H54 (cell line): ENCODE measurements around the gene NECAB2.
"Not testable (repeated sequence)": the region's sequence is repeated elsewhere in the genome, so short reads cannot be mapped to it uniquely, and the experiment has no call there.

Source experiments
- DNase-seq: peaks from one replicate; pipeline ENCODE4 v3.0.0; 2011; ENCODE audit warnings: low spot score, mixed read lengths; ENCODE audit not compliant: insufficient read length
- FAIRE-seq: peaks from 3 replicates; lab custom pipeline; 2011; peaks lifted over from hg19 to GRCh38; lab: Jason Lieb, UNC
- POLR2A ChIP-seq: IDR thresholded peaks from 2 replicates; pipeline ENCODE4 v1.6.1; 2011; ENCODE audit warnings: low read depth, mild to moderate bottlenecking, low read length

NECAB2 gene

GRCh38 chr16:83942074-83942473 lies 26.0 kb upstream of the NECAB2 start:
- TF ChIP-seq POLR2A: no peak
- FAIRE-seq (no peak), DNase-seq (no peak)

DNA sequence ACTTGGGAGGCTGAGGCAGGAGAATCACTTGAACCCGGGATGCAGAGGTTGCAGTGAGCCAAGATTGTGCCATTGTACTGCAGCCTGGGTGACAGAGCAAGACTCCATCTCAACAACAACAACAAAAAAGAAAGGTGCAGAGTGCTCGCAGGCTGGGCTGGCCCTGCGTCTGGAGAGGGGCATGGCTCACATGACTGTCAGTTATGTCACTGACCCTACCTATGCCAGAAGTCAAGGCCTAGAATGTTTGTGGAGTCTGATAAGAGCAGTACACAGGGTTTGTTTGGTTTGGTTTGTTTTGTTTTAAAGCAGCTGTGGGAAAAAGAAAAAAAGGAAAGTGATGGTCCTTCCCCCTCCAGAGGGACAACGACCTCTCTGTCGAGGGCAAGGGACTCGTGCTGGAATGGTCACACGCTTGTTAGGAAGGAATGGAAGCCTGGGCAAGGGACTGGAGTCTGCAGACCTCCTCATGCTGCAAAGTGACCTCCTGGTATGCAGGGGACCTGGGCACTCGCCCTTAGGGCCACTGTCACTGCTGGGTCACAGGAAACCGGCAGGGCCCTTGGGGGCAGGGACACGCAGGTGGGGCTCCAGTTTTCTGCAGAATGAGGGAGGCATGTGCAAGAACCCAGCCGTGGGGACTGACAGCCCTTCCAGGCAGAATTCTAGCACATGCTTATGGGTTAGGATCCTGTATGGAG lies 25.1 kb upstream of the NECAB2 start:
- TF ChIP-seq POLR2A: no peak
- no peak for FAIRE-seq
- no peak for DNase-seq

- no peak for TF ChIP-seq POLR2A
- FAIRE-seq (no peak), DNase-seq (no peak)
Observed at GRCh38 chr16:83943516-83944050, 24.5 kb upstream of the NECAB2 start.

DNA sequence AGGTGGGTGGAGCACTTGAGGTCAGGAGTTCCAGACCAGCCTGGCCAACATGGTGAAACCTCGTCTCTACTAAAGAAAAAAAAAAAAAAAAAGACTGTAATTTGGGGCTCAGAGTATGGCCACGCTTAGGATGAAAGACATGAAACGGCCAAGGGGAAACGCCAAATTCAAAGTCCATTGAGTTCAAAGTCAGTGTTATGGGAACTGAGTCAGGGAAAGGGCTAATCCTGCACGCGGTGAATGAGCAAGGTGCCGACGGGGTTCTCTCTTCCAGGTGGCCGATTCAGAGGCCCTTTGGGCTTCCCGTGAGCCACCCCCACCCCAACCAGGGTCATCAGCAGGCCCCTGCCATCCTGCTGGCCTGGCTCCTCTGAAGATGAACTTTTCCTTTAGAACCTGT lies 22.5 kb upstream of the NECAB2 start:
- DNase-seq (no peak), FAIRE-seq (no peak)
- TF ChIP-seq POLR2A: no peak

DNA sequence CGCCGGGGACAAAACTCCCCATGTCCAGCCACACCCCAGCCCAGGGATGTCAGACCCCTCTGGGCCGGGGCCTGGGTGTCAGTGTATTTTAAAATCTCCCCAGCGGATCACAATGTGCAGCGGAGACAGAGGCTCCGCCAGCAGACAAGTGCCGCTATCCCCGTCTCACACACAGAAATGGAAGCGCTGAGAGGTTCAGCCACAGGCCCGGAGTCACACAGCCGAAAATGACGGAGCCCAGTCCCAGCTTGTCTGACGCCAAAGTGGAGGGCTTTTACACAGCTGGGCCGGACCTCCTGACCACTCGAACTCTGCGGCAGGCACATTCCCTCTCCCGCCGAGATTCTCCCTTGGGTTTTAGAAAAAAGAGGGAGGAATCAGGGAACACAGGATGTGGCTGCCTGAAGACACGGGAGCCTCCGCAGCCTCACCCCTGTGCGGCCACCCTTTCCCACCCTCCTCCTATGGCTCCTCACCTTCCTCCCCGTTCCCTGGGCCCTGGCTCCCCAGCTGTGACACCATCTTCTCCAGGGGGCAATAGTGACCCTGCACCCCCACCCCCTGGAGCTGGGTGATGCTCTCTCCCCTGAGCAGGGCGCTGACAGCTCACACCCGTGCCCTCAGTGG lies 21.8 kb upstream of the NECAB2 start:
- FAIRE-seq: no peak
- no peak for TF ChIP-seq POLR2A
- no peak for DNase-seq

DNA sequence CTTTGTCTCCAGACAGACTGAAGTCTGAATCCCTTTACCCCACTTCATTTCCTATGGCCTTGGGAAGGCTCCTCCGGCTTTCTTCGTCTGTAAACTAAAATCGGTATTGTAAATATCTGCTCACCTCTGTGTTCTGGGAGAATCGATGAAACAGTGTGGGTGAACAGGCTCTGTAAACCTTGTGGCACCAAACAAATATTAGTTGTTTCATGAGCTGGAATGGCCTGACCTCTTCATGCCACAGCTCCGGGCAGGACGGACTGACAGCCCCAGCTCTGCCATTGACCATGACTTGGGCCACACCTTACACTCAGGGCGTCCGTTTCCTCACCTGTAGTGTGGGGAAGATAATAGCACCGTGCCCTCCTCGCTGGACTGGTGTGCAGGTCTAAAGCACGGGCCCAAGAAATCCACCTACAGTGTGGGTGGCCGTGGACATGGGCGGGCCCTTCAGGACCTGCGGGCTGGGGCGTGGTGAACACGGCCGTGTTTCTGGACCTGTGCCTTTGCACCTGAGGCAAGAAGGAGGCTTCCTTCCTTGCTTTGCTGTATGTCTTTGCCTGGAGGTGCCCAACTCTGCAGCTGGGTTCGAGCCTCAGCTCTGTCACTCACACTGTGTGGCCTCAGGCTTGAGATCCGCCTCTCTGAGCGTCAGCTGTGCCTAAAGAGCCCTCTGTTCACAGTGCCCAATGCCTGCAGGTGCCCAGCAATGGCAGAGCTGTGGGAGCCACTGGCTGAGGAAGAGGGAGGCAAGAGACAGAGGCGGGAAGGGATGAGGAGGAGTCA lies 21.1 kb upstream of the NECAB2 start:
- DNase-seq (no peak), FAIRE-seq (no peak)
- no peak for TF ChIP-seq POLR2A

DNA sequence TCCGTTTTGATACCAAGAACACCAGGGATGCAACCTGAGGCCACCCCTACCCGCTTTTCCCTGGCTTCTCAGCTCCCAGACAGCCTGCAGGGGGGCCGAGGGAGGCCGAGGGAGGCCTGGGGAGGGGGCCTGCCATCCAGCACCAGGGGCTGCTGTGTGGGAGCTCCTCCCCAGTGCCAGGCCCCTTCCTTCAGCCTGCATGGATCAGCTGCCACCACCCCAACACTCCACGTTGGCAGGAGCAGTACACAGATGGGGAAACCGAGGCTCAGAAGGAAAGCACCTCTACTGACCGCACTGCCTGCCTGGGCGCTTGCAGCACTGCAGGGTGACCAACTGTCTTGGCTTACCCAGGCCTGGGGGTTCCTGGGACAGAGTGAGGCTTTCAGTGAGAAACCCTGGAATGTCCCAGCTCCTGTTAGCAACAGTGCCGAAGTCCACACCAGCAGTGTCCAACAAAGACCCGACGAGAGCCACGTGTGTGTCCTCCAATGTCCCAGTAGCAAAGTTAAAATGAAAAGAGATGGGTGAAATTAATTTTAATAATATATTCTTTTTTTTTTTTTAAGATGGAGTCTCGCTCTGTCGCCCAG lies 20.3 kb upstream of the NECAB2 start:
- DNase-seq (no peak), FAIRE-seq (no peak)
- no peak for TF ChIP-seq POLR2A

- FAIRE-seq (no peak), DNase-seq (no peak)
- TF ChIP-seq POLR2A: no peak
Observed at GRCh38 chr16:83948914-83949723, 18.9 kb upstream of the NECAB2 start.

GRCh38 chr16:83949724-83950001 lies 18.4 kb upstream of the NECAB2 start:
- no peak for FAIRE-seq
- no peak for TF ChIP-seq POLR2A
- no peak for DNase-seq

GRCh38 chr16:83950862-83951399 lies 17.1 kb upstream of the NECAB2 start:
- DNase-seq, FAIRE-seq: not testable (repeated sequence)

DNA sequence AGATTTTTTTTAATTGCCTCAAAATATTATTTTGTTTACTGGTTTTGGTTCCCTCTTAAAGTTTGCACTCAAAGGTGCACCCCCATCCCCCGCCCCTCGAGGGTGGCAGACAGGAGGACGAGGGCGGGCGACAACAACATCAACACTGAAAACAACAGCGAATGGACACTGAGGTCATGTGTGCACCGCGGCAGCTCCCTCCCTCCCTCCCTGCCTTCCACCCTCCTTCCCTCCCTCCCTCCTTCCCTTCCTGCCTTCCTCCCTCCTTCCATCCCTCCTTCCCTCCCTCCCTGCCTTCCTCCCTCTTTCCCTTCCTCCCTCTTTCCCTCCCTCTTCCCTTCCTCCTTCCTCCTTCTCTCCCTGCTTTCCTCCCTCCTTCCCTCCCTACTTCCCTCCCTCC lies 16.5 kb upstream of the NECAB2 start:
- FAIRE-seq (no peak), DNase-seq (no peak)

GRCh38 chr16:83952587-83952939 lies 15.5 kb upstream of the NECAB2 start:
- no peak for TF ChIP-seq POLR2A
- no peak for FAIRE-seq
- DNase-seq: no peak

More for the DNA sequence above, 16.5 kb upstream of the NECAB2 start:
- no peak for TF ChIP-seq POLR2A
